RPMI8226 (cell line): ENCODE data around the gene PCDHGA4.
"Not testable (repeated sequence)": the region's sequence is repeated elsewhere in the genome, so short reads cannot be mapped to it uniquely, and the experiment has no call there.

Experiments used
- DNase-seq: peaks from one replicate; pipeline ENCODE4 v3.0.0-alpha.2; 2015

Gene PCDHGA4

GRCh38 chr5:141354900-141355469 lies at the start of gene PCDHGA4:
PCDHGA4 (plus strand) TSS chr5:141355021; CDS start chr5:141355108, 87 bp downstream.
- DNase-seq, result peak; percentile 26

GRCh38 chr5:141306630-141307029 lies 48.2 kb upstream of the PCDHGA4 start:
- DNase-seq, result no peak

- DNase-seq, result no peak
These were observed 41.1 kb upstream of the PCDHGA4 start for GRCh38 chr5:141313711-141314110.

- DNase-seq, result not testable (repeated sequence)
These were observed 37.9 kb upstream of the PCDHGA4 start for GRCh38 chr5:141316963-141317362.

- no peak for DNase-seq
These were observed 35.6 kb upstream of the PCDHGA4 start for GRCh38 chr5:141319202-141319601.

- DNase-seq, result no peak
These were observed 35.1 kb upstream of the PCDHGA4 start for GRCh38 chr5:141319699-141320098.

- DNase-seq, result peak; percentile 95
These were observed 34.3 kb upstream of the PCDHGA4 start, which contains the start of gene TAF7 for GRCh38 chr5:141320225-141321169. TAF7 (minus strand) TSS chr5:141320784; CDS start chr5:141320044, 740 bp downstream.

- no peak for DNase-seq
These were observed 32.6 kb upstream of the PCDHGA4 start for GRCh38 chr5:141322261-141322660.

GRCh38 chr5:141326088-141326854 lies 28.6 kb upstream of the PCDHGA4 start:
- DNase-seq, result peak; percentile 87

- no peak for DNase-seq
These were observed 26.6 kb upstream of the PCDHGA4 start for GRCh38 chr5:141328231-141328630.

GRCh38 chr5:141330299-141331080 lies 24.3 kb upstream of the PCDHGA4 start, which contains the start of gene PCDHGA1:
PCDHGA1 (plus strand) TSS chr5:141330514.
- DNase-seq, result peak; percentile 63

- not testable (repeated sequence) for DNase-seq
These were observed 22.2 kb upstream of the PCDHGA4 start for GRCh38 chr5:141332571-141332970.

GRCh38 chr5:141338538-141339306 lies 16.1 kb upstream of the PCDHGA4 start, which contains the start of gene PCDHGA2:
PCDHGA2 (plus strand) TSS chr5:141338760.
- peak; percentile 65 for DNase-seq

- DNase-seq, result not testable (repeated sequence)
These were observed 14.0 kb upstream of the PCDHGA4 start for GRCh38 chr5:141340781-141341354.

GRCh38 chr5:141342773-141343172 lies 12.0 kb upstream of the PCDHGA4 start:
- DNase-seq, result no peak

- peak; percentile 41 for DNase-seq
These were observed 11.4 kb upstream of the PCDHGA4 start, which contains the start of gene PCDHGA3 for GRCh38 chr5:141343242-141343952. PCDHGA3 (plus strand) TSS chr5:141343829; CDS start chr5:141344034, 205 bp downstream.

- no peak for DNase-seq
These were observed 10.8 kb upstream of the PCDHGA4 start for GRCh38 chr5:141343953-141344463.

- DNase-seq, result no peak
These were observed 9.5 kb upstream of the PCDHGA4 start for GRCh38 chr5:141345327-141345726.

- DNase-seq, result not testable (repeated sequence)
These were observed 8.8 kb upstream of the PCDHGA4 start for GRCh38 chr5:141346017-141346416.
